ENCODE measurements around the gene NEMP1.
"Not testable (repeated sequence)": the region's sequence is repeated elsewhere in the genome, so short reads cannot be mapped to it uniquely, and the experiment has no call there.

NEMP1 gene

DNA sequence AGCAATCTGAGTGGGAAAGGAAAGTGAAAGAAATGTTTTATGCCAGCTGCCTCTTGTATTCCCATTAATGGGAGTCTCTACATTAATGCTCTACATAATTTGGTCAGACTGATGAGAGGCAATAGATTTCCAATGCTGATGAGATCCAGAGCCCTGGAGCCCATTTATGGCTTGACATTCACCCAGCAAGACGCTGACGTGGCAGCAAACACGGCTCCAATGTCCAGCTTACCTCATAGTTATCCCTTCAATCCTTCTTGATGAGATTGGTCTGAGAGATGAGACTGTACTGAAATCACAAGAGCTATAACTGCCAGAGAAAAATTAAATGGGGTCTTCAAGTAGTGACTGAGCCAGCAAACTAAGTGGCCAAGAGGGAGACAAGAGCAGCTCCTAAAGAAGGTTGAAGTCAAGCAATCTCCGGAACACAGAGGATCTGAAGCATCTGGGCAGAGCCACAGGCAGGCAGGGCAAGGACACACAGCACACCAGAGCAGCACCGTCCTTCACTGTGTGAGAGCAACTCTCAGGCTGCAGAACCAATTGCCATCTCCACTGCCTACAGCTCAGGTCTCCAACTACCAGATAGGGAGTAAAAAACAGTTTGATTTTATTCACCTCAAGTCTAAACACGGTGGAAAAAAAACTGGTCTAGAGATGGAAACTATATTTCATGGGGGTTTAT is 21.4 kb downstream of the NEMP1 start:
- no peak for DNase-seq (ENCODE audit: low read depth, low spot score)

DNA sequence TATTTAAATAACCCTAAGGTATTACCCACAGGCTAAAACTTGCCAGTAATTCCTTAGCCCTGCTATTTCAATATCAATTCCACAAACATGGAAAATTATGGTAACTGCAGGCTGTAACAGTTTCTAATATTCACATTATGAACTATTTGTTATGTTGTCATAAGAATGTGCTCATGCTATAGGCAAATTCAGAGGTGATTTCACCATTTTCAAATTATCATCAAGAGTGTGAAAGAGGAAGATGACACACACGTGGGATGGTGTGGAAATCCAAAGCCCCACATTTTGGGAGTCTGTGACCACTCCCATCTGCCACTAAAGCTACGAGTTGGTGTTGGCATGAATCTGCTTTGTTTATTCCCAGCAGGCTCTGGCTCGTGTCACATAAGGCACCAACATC is 22.8 kb downstream of the NEMP1 start:
- DNase-seq (ENCODE audit: low read depth, low spot score): no peak

DNA sequence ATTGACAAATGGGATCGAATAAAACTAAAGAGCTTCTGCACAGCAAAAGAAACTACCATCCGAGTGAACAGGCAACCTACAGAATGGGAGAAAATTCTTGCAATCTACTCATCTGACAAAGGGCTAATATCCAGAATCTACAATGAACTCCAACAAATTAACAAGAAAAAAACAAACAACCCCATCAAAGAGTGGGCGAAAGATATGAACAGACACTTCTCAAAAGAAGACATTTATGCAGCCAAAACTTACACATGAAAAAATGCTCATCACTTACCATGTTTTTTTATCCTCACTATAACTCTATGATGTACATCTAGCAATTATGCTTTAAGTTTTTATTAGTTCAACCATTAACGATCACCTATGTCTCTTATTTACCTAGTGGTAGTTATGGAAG is 24.7 kb downstream of the NEMP1 start:
- DNase-seq (ENCODE audit: low read depth, low spot score): not testable (repeated sequence)

DNA sequence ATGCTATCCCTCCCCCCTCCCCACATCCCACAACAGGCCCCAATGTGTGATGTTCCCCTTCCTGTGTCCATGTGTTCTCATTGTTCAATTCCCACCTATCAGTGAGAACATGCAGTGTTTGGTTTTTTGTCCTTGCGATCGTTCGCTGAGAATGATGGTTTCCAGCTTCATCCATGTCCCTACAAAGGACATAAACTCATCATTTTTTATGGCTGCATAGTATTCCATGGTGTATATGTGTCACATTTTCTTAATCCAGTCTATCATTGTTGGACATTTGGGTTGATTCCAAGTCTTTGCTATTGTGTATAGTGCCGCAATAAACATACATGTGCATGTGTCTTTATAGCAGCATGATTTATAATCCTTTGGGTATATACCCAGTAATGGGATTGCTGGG is 25.4 kb downstream of the NEMP1 start:
- not testable (repeated sequence) for DNase-seq (ENCODE audit: low read depth, low spot score)

DNA sequence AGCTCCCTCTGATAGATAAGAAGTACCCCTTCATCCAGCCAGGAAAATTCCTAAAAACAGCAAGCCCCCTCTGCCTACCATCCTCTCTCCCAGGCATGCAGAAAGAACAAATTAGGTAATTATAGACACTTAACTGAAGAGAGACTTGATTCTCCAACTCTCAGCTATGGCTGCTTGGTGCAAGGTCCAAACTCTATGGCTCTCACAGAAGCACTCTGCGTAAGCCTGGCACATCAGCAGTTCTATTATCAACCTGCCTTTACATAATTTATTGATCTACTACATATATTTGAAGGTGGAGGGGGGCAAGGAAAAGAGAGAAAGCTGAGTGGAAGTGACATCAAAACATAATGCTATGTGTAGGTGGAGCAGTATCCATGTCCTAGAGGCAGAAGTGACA is 27.6 kb downstream of the NEMP1 start:
- DNase-seq (ENCODE audit: low read depth, low spot score): no peak

DNA sequence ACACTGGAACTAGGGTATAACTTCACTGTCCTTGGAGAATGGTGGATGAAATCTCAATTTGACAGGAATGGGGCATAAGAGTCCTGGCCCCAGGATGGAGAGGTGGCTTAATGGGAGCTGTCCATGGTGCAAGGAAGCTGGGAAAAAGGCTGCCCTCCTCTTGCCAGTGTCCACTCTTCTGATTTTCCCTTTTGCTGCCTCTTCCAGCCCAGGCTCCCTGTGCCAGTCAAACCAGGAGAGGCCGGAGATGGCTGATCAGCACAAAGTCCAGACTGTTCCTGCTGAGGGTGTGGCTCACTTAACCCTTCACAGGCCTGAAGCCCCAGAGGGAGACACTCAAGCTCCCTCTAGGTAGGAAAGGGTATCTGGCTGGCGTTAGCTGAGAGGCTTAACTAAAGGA is 28.7 kb downstream of the NEMP1 start, which contains the start of gene MYO1A:
Gene MYO1A (minus strand): TSS at position 240 of the 400 bp plus-strand sequence. CDS start 1,806 bp downstream, outside the sequence.
- DNase-seq (ENCODE audit: low read depth, low spot score): peak; percentile 16

DNA sequence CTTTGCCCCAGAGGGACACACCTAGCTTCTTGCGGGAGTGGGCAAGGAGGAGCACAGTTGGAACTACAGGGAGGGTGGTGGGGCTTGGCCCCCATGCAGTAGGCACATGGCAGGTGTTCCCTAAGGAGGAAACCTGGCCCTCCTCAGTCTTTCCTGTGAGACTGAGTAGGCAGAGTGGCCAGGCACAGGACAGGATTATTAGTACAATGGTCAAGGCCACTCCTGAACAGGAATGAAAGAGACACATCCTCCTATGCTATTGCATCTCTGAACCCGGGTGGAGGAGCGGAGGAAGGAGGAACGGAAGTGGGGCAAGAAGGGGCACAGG is 29.5 kb downstream of the NEMP1 start:
- DNase-seq (ENCODE audit: low read depth, low spot score): no peak

DNA sequence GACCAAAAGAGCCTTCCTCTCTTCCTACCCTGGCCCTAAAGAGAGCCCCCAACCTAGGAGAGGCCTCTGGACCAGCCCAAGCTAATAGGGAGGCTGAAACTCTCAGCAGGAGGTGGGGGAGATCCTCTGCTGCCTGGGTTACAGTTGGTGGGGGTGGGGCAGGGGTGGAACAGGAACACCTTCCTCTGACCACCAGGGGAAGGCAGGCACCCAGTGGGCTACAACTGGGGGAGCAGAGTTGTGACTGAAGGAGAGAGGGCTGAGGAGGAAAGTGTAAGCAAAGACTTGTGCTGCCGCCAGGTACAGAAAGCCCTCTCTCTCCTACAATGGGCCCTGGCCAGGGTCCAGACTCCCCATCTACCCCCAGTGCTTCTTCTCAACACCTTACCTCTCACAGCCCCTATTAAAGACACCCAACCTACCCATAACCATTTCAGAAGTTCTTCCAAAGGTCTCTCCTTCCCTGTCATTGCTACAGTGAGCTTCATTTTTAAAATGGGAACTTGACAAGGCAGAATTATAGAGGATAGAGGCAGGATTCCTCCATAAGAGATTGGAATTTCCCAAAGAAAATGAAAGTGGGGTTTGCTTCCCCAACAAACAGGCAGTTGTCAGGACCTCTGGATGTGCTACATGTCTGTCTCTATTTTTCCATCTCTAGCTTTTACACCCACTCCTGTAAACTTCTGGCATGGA is 30.0 kb downstream of the NEMP1 start:
- no peak for DNase-seq (ENCODE audit: low read depth, low spot score)

DNA sequence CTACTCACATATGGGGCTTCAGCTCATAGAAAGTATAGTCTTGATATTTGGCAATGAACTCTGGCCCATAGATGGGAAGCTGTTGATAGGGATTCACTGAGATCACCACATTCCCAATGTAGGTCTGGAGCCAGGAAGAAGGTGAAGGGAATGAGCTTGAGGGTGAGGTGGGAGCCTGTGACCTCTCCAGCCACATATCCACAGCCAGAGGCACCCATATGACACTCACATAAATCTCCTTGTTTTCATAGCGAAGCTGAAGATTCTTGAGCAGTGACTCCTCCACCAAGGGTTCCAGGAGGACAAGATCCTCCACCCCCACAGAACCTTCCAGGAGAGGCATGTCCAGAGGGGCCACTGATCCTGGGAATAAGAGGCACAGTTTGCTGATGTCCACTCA is 30.6 kb downstream of the NEMP1 start:
- no peak for DNase-seq (ENCODE audit: low read depth, low spot score)

DNA sequence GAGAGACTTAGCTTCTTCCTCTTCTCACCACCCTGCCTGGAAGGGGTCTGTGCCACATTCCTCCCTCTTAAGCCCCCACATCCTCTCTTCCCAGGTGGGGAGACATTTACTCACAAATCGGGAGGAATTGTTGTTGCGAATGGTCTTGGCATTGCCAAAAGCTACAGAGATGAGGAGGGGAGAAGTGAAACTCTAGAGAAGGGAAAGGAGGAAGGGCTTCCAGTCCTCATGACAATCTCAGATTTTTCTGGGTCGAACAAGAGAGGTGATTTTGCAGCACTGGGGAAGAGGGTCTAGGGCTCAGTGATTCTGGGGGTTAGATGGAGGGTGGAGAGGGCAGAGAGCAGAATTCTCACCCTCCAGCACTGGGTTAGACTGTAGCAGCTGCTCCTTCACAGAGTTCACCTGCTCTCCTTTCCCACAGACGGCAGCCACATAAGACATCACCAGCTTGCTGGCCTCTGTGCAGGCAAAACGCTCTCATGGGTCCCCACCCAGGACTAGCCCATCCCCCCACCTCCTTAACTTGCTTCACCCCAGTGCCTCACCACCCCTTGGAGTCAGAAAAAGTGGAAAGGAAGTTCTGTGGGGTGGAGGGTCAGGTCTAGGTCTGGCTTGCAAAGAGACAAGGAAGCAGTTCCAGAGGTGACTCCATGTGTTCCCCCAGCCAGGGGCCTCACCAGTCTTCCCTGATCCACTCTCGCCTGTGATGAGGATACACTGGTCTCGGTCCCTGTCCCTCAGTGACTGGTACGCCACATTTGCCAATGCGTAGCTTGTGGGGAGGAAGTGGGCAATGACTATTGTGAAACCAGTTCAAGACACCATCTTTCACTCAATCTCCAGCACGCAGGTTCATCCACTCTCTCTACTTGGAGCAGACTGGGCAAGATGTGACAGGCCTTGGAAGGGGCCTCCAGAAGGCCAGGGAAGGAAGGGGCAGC is 31.4 kb downstream of the NEMP1 start:
- no peak for DNase-seq (ENCODE audit: low read depth, low spot score)

DNA sequence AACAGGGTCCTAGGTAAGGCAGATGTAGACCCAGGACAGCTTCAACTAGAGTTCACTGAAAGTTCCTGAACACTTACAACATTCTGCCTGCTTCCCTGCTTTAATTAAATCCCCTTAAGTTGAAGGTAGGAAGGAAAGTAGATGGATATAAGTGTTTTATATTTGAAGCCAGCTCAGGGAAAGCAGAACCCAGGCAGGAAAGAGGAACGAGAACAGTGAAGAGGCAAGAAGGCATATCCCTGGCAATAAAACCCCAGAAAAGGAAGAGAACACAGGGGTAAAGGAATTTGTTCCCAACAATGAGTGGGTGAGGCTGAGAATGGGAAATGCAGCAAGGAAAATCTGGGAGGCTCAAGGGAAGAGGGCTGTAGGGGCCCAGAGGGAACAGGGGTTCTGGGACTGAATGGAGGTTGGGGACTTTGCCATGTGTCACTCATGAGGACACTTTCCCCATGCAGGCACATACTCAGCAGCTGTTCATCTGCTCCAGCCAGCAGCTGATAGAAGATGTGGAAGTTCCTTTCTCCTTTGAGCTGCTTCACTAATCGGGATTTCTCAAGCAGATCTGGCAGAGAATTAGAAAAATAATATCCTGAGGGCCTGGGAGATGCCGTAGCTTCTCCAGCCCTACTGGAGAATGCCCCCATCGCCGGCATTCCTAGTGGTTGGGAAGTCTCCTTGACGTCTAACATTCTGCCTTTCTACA is 32.4 kb downstream of the NEMP1 start:
- no peak for DNase-seq (ENCODE audit: low read depth, low spot score)

DNA sequence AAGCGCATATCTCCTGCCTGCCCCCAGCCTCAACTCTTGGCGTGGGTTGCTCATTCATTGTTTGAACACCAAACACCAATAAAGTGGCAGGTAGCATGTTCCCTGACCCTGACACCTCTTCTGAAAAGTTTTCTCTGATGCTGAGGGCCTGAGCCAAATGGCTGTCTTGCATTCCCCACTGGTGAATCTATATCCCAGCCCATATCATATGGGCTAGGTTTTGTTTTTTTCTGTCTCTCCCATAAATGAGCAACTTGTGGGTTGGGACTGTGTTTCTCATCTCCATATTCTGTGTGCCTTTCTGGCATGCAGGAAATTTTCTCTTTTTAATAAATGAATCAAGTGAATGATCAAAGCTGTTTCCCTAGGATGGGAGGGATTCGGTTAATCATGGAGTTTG is 33.7 kb downstream of the NEMP1 start:
- no peak for DNase-seq (ENCODE audit: low read depth, low spot score)

DNA sequence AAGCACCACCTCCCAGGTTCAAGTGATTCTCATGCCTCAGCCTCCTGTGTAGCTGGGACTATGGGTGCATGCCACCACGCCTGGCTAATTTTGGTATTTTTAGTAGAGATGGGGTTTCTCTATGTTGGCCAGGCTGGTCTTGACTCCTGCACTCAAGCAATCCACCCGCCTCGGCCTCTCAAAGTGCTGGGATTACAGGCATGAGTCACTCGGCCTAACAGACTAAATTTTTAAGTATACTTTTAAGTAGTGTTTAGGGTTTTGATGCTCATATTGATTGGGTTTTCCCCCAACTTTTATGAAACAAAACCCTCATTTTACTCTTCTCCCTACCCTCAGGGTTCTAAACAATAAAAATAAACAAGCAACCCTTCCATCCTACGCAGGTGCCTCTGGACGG is 34.1 kb downstream of the NEMP1 start:
- DNase-seq (ENCODE audit: low read depth, low spot score): no peak

DNA sequence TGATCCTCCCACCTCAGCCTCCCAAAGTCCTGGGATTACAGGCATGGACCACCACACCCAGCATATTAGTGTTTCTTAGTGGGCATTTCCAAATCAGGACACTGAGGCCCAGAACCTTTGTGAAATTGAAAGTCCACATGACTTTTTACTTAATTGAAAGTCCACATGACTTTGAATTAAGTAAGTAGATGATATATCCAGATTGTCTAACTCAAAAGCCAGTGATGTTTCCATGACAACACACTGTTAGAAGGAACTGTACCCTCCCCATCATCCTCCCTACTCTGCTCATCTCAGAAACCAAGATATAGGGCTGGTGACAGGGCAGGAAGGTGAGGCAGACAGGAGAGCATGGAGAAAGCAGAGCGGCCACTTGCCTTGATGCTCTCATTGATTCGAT is 35.9 kb downstream of the NEMP1 start:
- no peak for DNase-seq (ENCODE audit: low read depth, low spot score)

DNA sequence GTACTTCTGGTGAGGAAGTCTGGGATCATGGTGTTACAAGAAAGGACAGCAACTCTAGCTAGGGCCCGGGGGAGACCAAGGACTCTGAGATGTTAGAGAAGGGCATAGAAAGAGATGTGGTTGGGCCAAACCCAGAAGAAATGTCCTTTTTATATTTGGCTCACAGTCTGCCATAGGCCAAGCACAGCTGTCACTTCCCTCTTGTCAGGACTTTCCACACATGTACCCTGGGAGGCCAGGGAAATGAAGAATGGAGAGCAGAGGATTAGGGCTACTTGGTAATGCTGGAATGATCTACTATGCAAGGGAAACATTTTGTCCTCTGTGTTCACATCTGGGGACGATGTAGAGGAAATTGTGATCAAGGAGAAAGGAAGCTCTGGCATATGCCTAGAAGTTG is 37.8 kb downstream of the NEMP1 start:
- DNase-seq (ENCODE audit: low read depth, low spot score): no peak

DNA sequence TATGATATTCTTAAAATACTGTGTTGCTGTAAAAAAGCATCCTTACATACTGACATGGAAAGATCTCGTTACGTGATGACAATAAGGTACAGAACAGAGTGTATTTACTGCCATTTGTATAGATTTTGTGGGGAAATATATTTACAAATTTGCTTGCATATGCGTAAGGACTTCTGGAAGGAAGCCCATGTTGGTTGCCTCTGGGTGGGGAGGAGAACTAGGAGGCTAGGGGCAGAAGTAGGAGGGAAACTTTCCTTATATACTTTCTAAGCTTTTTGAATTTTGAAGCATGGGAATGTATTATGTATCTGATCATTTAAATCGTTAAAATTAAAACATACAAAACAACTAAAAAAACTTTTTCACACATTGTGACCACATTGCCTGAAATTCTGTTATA is 38.4 kb downstream of the NEMP1 start:
- DNase-seq (ENCODE audit: low read depth, low spot score): no peak

DNA sequence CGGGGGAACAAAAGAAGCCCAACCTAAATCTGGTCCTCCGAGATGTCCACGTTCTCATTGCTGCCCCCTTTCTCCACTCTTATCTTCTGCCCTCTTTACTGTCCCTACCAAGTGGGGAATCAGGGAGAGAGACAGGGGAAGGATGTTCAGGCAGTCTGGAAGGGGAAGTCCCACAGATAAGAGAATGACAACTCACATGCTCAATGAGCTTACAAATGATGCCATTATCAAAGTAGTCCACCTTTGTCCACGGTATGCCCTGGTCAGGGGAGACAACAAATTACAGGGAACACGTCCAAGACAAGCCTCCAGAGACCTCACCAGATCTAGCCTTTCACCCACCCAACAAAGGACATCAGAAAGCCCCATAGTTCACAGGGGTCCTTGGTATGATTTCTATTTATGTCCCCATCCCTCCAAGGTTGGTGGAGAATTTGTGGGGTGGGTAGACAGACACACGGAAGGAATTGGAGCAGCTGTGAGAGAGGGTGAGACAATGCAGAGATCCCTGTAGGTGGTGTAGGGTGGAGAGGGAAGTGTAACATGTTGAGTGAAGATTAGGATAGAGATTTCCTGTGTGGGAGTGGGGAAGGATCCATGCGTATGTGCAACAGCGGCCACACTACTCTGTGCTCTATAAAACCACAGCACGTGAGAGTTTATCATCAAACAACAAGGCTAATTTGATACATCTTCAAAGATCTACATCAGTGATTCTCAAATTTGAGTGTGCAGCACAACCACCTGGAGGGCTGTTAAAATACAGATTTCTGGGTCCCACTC is 39.4 kb downstream of the NEMP1 start:
- DNase-seq (ENCODE audit: low read depth, low spot score): no peak

DNA sequence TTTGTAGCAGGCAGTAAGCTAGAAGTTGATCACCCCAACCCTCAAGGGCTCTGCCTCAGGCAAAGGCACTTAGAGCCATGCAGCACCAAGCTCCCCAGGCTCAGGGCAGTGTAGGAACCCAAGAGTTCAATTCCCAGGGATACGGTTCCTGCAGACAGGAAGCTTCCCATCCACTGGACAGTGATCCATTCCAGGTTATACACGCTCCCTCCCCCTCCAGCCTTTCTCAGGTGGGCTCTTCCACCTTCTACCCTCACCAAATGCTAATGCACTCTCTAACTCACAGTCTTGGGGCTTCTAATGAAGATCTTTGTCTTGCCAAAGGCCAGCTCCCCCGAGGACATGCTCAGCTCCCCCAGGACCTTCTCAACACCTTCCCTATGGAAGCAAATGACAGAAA is 41.3 kb downstream of the NEMP1 start:
- no peak for DNase-seq (ENCODE audit: low read depth, low spot score)

DNA sequence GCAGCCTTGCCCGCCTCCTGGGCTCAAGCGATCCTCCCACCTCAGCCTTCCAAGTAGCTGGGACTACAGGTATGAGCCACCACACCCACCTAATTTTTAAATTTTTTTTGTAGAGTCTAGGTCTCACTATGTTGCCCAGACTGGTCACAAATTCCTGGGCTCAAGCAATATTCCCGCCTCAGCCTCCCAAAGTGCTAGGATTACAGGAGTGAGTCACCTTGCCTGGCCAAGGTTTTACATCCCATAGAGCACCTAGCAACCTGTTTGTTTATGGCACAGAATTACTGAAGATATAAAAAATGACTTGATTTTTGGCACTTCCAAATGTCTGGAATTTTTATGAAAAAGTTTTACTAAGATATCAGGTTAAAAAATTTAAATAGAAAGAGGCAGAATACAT is 45.2 kb downstream of the NEMP1 start:
- DNase-seq (ENCODE audit: low read depth, low spot score): no peak

DNA sequence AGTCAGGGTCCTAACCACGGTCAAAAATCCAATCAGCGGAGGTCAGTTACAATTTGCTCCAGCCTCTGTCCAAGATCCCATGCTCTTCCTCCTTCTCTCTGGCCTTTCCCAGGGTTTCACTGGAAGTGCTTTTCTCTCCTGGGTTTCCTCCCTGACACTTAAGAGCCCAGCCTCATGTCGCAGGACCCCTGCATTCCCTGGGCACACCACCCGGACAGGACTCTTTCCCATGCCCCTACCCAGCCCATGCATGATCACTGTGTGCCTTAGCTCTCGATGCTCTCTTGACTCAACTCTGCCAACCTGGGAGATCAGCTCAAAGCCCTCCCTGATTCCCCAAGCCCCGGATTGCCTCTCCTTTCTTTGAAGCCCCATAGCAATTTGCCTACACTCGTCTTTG is 46.8 kb downstream of the NEMP1 start:
- no peak for DNase-seq (ENCODE audit: low read depth, low spot score)

DNA sequence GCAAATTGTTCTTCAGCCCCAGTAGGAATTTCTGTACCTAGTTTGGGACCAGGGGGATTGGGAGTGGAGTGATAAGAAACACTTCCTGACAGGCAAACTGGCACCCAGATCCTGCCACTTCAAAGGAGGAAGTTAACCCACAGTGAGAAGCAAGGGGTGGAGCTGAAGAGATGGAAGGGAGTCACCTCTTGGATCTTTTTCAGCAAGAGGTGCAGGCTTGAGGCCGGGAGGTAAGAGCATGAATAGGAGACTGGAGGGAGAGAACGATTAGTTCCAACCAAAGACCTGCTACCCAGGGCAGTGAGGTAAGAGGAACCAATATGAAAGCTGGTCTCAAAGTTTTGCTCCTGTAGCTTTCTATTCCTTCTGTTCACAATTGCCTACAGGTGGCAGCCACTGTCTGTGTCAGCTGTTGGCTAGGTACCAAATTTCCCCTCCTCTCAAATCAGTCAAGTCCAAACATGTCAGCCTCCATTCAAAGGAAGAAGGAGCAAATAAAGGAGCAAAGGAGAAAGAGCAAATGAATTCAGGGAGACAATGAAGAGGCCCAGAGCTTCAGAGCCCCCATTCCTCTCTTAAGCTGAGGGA is 47.4 kb downstream of the NEMP1 start:
- DNase-seq (ENCODE audit: low read depth, low spot score): peak; percentile 9

Data from ELF-1 (cell line).